ENCODE data around the gene IER5L.
A peak's percentile ranks its signal among the peaks of the same experiment; 100 is the strongest.

The IER5L gene

GRCh38 chr9:129177791-129178567 is at the start of gene IER5L:
IER5L (minus strand) TSS chr9:129178261; CDS start chr9:129178052, 209 bp downstream.
- peak in 55 of 56 donors; percentile 52 to 99 (median 93) for DNase-seq

GRCh38 chr9:129227843-129228189 is 49.8 kb upstream of the IER5L start:
- DNase-seq, result no peak

- peak in 3 of 56 donors; percentile 8 to 29 (median 11) for DNase-seq
Observed at GRCh38 chr9:129225815-129226214, 47.8 kb upstream of the IER5L start.

GRCh38 chr9:129225490-129225778 is 47.4 kb upstream of the IER5L start:
- DNase-seq, result no peak

- DNase-seq, result no peak
Observed at GRCh38 chr9:129224618-129225489, 46.8 kb upstream of the IER5L start.

GRCh38 chr9:129223551-129224208 is 45.6 kb upstream of the IER5L start:
- DNase-seq, result no peak

- no peak for DNase-seq
Observed at GRCh38 chr9:129222819-129223218, 44.8 kb upstream of the IER5L start.

- no peak for DNase-seq
Observed at GRCh38 chr9:129221979-129222635, 44.0 kb upstream of the IER5L start.

GRCh38 chr9:129221233-129221632 is 43.2 kb upstream of the IER5L start:
- DNase-seq, result no peak

- DNase-seq, result no peak
Observed at GRCh38 chr9:129220771-129221170, 42.7 kb upstream of the IER5L start.

- no peak for DNase-seq
Observed at GRCh38 chr9:129218918-129219317, 40.9 kb upstream of the IER5L start.

- no peak for DNase-seq
Observed at GRCh38 chr9:129218272-129218625, 40.2 kb upstream of the IER5L start.

GRCh38 chr9:129213551-129213950 is 35.5 kb upstream of the IER5L start:
- DNase-seq, result peak in 1 of 56 donors; percentile 26

GRCh38 chr9:129211686-129212085 is 33.6 kb upstream of the IER5L start:
- no peak for DNase-seq

- DNase-seq, result no peak
Observed at GRCh38 chr9:129210125-129210524, 32.1 kb upstream of the IER5L start.

GRCh38 chr9:129209580-129209979 is 31.5 kb upstream of the IER5L start:
- no peak for DNase-seq

GRCh38 chr9:129209109-129209508 is 31.0 kb upstream of the IER5L start:
- no peak for DNase-seq

GRCh38 chr9:129208207-129209032 is 30.4 kb upstream of the IER5L start:
- no peak for DNase-seq

GRCh38 chr9:129206905-129207304 is 28.8 kb upstream of the IER5L start:
- DNase-seq, result no peak

- DNase-seq, result no peak
Observed at GRCh38 chr9:129206401-129206800, 28.3 kb upstream of the IER5L start.

- DNase-seq, result no peak
Observed at GRCh38 chr9:129204840-129205239, 26.8 kb upstream of the IER5L start.

Data from amygdala (tissue), 56 donors.